OCI-LY3 (cell line): ENCODE data around the gene GSK3B.
A peak's percentile ranks its signal among the peaks of the same experiment; 100 is the strongest.
"Not testable (repeated sequence)": the region's sequence is repeated elsewhere in the genome, so short reads cannot be mapped to it uniquely, and the experiment has no call there.

Experiments
- H2AFZ ChIP-seq: fragments of 200-600, 300-600 bp; shearing (Covaris generic); 2 replicates; pipeline ENCODE4 v1.6.0; 2014; ENCODE audit warnings: antibody characterized with exemption, low read depth, low read length
- H3K27ac ChIP-seq: fragments of 200-600, 300-600 bp; sonication (generic); 2 replicates; pipeline ENCODE4 v1.5.1; 2014; ENCODE audit warnings: mild to moderate bottlenecking, low read length, moderate library complexity, mixed read lengths
- H3K27me3 ChIP-seq: fragments of 200-600, 300-600 bp; sonication (generic); 2 replicates; pipeline ENCODE4 v1.6.1; 2014; ENCODE audit warnings: low read depth, low read length, mixed read lengths
- H3K36me3 ChIP-seq: fragments of 200-600, 300-600 bp; sonication (generic); replicated peaks from 2 replicates; pipeline ENCODE3; 2014; ENCODE audit warnings: low read depth, low read length, mixed read lengths
- H3K4me1 ChIP-seq: fragments of 300-600, 200-600 bp; sonication (generic); 2 replicates; pipeline ENCODE4 v1.6.1; 2014; ENCODE audit warnings: low read length, mixed read lengths
- H3K4me2 ChIP-seq: fragments of 200-600, 300-600 bp; sonication (generic); 2 replicates; pipeline ENCODE4 v1.6.1; 2014; ENCODE audit warnings: low read length, mixed read lengths
- H3K4me3 ChIP-seq: fragments of 300-600, 200-600 bp; sonication (generic); 2 replicates; pipeline ENCODE4 v1.5.1; 2014; ENCODE audit warnings: antibody characterized with exemption, mild to moderate bottlenecking, low read length, moderate library complexity
- H3K79me2 ChIP-seq: fragments of 300-600, 200-600 bp; shearing (Covaris generic); 2 replicates; pipeline ENCODE4 v1.6.1; 2014; ENCODE audit warnings: mild to moderate bottlenecking, low read length, mixed read lengths
- H3K9ac ChIP-seq: fragments of 300-600, 200-600 bp; shearing (Covaris generic); 2 replicates; pipeline ENCODE4 v1.6.0; 2014; ENCODE audit warnings: mild to moderate bottlenecking, low read length, moderate library complexity
- H3K9me3 ChIP-seq: fragments of 200-600, 300-600 bp; shearing (Covaris generic); 2 replicates; pipeline ENCODE4 v1.6.1; 2014; ENCODE audit warnings: low read length, mixed read lengths; ENCODE audit not compliant: insufficient read depth
- H4K20me1 ChIP-seq: fragments of 200-600, 300-600 bp; sonication (generic); 2 replicates; pipeline ENCODE4 v1.6.1; 2016; ENCODE audit warnings: low read length, mixed read lengths; ENCODE audit not compliant: insufficient read depth
- EZH2phosphoT487 ChIP-seq: fragments of 200-600 bp; shearing (Covaris generic); IDR thresholded peaks from 2 replicates; pipeline ENCODE4 v1.6.1; 2018; ENCODE audit warnings: antibody characterized with exemption, mixed run types, low read depth
- TF ChIP-seq, protein P1 (sequence below): fragments of 200-600, 300-600 bp; sonication (generic); IDR thresholded peaks from 2 replicates; pipeline ENCODE4 v1.5.1; 2014; ENCODE audit warnings: antibody characterized with exemption, low read length, low read depth

The GSK3B gene

DNA sequence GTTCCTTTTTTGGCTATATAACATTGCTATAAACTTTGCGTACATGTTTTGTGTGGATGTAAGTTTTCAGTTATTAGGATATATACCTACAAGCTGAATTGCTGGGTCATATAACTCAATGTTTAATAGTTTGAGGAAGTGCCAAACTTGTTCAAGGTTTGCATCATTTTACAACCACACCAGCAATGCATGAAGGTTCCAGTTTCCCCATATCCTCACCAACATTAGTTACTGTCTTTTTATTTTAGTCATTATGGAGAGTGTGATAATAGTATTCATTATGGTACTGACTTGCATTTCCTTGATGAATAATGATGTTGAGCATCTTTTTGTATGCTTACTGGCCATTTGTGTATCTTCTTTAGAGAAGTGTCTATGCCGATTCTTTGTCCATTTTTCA lies 200.1 kb downstream of the GSK3B start:
- TF ChIP-seq, protein P1, sequence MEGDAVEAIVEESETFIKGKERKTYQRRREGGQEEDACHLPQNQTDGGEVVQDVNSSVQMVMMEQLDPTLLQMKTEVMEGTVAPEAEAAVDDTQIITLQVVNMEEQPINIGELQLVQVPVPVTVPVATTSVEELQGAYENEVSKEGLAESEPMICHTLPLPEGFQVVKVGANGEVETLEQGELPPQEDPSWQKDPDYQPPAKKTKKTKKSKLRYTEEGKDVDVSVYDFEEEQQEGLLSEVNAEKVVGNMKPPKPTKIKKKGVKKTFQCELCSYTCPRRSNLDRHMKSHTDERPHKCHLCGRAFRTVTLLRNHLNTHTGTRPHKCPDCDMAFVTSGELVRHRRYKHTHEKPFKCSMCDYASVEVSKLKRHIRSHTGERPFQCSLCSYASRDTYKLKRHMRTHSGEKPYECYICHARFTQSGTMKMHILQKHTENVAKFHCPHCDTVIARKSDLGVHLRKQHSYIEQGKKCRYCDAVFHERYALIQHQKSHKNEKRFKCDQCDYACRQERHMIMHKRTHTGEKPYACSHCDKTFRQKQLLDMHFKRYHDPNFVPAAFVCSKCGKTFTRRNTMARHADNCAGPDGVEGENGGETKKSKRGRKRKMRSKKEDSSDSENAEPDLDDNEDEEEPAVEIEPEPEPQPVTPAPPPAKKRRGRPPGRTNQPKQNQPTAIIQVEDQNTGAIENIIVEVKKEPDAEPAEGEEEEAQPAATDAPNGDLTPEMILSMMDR, result no peak
- TF ChIP-seq EZH2phosphoT487, result no peak
- peaks cover 10% of the 10 kb centered on the region for H3K4me1 ChIP-seq
- H3K27ac ChIP-seq, result no peak overlapping the region
- H3K4me2 ChIP-seq, result no peak overlapping the region
- peaks cover 6% of the 10 kb centered on the region for H3K36me3 ChIP-seq
- H3K27me3 ChIP-seq, result no peaks in the 10 kb centered on the region
- H4K20me1 ChIP-seq, result no peaks in the 10 kb centered on the region
- no peak overlapping the region for H3K9ac ChIP-seq
- no peaks in the 10 kb centered on the region for H3K9me3 ChIP-seq
- no peak overlapping the region for H3K4me3 ChIP-seq
- no peaks in the 10 kb centered on the region for H3K79me2 ChIP-seq
- H2AFZ ChIP-seq, result no peak overlapping the region

DNA sequence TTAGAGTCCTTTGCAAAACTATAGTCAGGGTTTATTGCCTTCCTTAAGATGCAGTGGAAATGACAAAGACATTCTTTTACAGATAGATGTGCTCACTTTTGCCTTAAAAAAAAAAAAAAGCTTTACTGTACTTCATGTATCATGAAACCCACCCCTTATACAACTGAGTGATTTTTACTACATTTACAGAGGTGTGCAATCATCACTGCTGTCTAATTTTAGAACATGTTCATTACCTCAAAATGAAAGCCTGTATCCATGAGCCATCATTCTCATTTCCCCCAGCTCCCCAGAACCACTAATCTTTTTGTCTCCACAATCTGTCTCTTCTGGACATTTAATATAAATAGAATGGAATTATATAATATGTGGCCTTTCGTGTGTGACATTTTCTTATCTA lies 200.5 kb downstream of the GSK3B start:
- no peak overlapping the region for H3K4me3 ChIP-seq
- H2AFZ ChIP-seq, result no peak overlapping the region
- H4K20me1 ChIP-seq, result no peaks in the 10 kb centered on the region
- no peaks in the 10 kb centered on the region for H3K9me3 ChIP-seq
- H3K27me3 ChIP-seq, result no peaks in the 10 kb centered on the region
- H3K4me1 ChIP-seq, result peaks cover 10% of the 10 kb centered on the region
- no peak overlapping the region for H3K27ac ChIP-seq
- TF ChIP-seq EZH2phosphoT487, result no peak
- TF ChIP-seq, protein P1, result no peak
- H3K4me2 ChIP-seq, result no peak overlapping the region
- peaks cover 7% of the 10 kb centered on the region for H3K36me3 ChIP-seq
- H3K79me2 ChIP-seq, result no peaks in the 10 kb centered on the region
- no peak overlapping the region for H3K9ac ChIP-seq

DNA sequence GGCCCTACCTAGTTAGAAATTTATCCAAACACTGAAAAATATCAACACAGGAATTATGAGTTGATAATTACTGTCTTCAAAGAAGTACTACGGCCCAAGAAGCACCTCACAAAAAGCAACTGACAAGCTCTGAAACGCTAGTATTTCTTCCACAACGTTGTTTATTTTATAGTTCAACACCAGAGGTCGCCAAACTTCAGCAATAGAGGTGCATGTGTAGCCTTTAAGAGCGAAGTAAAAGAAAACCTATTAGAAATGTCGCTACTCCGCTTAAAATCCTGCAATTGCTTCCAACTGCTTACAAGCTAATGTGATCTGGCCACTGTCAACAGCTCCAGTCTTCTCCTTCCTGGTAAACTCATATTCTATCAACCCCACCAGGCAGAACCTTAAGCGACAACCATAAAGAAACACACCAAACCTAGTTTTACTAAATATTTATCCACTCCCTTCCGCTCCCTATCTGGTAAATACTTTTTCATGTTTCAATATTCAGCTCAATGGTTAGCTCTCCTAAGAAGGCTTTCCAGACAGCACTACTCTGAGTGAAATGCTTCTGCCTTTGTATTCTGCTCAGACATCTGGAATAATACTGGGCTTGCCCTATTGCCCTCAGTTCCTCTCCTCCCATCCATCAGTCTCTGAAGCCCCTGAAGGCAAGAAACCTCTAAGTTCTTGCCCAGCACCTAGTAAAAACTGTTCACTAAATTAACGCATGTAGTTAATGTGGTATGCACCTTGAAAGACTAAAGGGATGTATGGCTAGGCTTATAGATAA lies 202.1 kb downstream of the GSK3B start:
- Histone ChIP-seq H3K4me3 (no peak overlapping the region), H3K9ac (no peak overlapping the region), H3K9me3 (no peaks in the 10 kb centered on the region), H3K27ac (no peak overlapping the region), H3K27me3 (no peaks in the 10 kb centered on the region), H2AFZ (no peak overlapping the region), H3K36me3 (peaks cover 7% of the 10 kb centered on the region), H4K20me1 (no peaks in the 10 kb centered on the region), H3K4me2 (peak overlapping the region; percentile 19; the same call in 1 of the 2 replicates), H3K4me1 (peaks cover 10% of the 10 kb centered on the region), H3K79me2 (no peaks in the 10 kb centered on the region)
- TF ChIP-seq, protein P1, result peak; percentile 81
- TF ChIP-seq EZH2phosphoT487, result no peak

DNA sequence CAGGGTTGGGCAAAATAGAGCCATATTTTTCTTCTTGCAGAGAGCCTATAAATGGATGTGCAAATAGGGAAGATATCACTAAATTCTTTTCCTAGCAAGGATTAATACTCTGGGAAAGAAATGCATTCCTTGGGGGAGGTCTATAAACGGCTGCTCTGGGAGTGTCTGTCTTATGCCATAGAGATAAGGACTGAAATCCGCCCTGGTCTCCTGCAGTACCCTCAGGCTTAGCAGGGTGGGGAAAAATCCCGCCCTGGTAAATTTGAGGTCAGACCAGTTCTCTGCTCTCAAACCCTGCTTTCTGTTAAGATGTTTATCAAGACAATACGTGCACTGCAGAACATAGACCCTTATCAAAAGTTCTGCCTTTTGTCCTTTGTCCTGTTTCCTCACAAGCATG lies 205.6 kb downstream of the GSK3B start:
- not testable (repeated sequence) for H4K20me1 ChIP-seq, H3K27me3 ChIP-seq, H3K4me3 ChIP-seq, H3K36me3 ChIP-seq, H3K4me1 ChIP-seq, H3K9me3 ChIP-seq, H3K4me2 ChIP-seq, H3K9ac ChIP-seq, H3K79me2 ChIP-seq, H2AFZ ChIP-seq, H3K27ac ChIP-seq
